ENCODE results near the gene CUL2.

DNA sequence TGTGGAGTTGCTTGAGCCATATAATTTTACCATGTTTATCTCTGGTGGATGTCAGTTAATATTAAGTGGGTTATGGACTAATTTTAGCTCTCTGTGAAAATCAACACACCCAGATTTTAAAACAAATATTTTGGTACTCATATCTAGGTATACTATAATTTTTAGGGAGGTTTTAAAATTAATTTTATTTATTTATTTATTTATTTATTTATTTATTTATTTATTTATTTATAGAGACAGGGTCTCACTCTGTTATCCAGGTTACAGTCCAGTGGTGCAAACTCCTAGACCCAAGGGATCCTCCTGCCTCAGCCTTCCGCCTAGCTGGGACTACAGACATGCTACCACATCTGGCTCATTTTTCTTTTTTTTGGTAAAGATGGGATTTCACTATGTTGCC is 29.2 kb upstream of the CUL2 start:
- TF ChIP-seq EZH2phosphoT487 (conservative IDR thresholded peaks at IDR 0.05; ENCODE audit: low read length) (no peak), CTCF (IDR thresholded peaks at IDR 0.05; ENCODE audit: insufficient read depth, low read length, poor library complexity, severe bottlenecking) (no peak)
